HG03280 (cell line): ENCODE measurements around the gene CLEC11A.

Experiments
- ATAC-seq: cut with Tn5 transposase; IDR thresholded peaks from one replicate; pipeline ENCODE4 v1.9.1; 2021; ENCODE audit warnings: mild to moderate bottlenecking, moderate library complexity; ENCODE audit not compliant: unreplicated experiment

The CLEC11A gene, protein sequence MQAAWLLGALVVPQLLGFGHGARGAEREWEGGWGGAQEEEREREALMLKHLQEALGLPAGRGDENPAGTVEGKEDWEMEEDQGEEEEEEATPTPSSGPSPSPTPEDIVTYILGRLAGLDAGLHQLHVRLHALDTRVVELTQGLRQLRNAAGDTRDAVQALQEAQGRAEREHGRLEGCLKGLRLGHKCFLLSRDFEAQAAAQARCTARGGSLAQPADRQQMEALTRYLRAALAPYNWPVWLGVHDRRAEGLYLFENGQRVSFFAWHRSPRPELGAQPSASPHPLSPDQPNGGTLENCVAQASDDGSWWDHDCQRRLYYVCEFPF

DNA sequence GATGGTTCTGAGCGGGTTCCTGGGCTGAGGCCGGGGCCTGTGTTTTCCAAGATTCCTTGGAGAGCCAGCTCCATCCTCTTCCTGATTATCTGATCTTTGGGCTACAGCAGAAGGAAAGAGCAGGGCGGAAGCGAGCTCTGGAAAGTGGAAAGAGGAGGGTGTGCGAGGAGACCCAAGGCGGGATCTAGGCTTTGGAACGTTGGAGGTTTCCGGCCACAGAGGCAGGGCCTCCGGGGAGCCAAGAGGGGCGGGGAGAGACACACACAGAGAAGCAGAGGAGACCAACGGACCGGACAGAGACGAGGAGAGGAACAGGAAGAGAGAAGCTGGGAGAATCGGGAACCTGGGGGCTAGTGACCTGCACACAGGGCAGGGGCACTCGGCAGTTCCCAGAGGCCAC, at the start of gene CLEC11A:
CLEC11A (plus strand) TSS at position 296 of the 400 bp plus-strand sequence. CDS start 162 bp downstream, outside the sequence.
- no peak for ATAC-seq

- ATAC-seq: no peak
Observed at GRCh38 chr19:50676625-50677197, 46.5 kb upstream of the CLEC11A start.

GRCh38 chr19:50677636-50678035, 45.5 kb upstream of the CLEC11A start:
- no peak for ATAC-seq

- ATAC-seq: no peak
Observed at GRCh38 chr19:50678323-50678722, 44.8 kb upstream of the CLEC11A start.

- peak; percentile 85 for ATAC-seq
Observed at GRCh38 chr19:50679177-50680125, 43.7 kb upstream of the CLEC11A start.

DNA sequence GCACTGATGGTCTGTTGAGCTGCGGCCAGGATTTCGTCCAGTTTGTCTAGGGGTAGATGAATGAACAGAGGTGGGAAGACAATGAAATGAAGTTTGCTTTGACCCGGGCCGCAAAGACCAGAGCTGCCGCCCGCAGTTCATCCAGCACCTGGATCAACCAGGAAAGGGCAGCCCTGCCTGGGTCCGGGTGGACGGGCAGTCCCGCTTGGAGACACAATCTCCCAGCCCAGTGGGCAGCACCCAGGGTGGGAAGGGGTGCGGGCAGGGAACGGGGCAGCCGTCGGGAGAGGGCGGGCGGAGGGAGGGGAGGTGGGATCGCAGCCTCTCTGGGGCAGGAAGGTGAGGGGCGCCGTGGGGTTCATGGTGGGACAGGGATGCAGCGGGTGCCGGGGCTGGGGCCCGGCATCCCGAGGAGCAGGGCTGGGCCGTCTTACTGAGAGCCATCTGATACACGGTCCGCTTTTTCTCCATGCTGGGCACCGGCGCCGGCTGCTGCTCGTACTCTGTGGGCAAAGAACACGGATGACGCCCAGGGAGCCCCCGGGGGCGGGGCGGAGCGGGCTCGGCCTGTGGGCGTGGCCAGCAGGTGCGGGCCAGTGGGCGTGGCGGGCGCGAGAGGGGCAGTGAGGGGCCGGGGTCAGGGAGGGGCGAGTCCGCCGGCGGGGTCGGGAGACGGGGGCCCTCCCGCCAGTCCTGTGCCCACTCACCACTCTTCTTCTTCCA, 36.7 kb upstream of the CLEC11A start:
- no peak for ATAC-seq

DNA sequence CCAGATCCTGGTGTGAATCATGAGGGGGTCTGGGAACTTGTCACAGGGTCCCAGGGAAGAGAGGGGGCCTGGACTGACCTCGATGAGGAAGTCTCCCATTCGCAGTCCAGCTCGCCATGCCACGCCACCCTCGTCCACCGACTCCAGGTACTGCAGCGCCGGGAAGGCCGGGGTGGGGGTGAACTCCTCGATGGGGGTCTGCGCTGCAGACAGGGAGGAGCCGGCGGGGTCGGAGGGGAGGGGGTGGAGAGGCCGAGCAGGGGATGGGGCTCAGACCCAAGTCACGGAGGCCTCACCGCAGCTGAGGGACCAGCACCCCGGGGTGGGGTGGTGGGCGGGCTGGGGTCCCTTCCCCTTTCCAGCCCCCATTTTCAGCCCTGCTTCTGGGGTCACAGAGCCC, 34.4 kb upstream of the CLEC11A start:
- no peak for ATAC-seq

- ATAC-seq: no peak
Observed at GRCh38 chr19:50690439-50690838, 32.7 kb upstream of the CLEC11A start.

- no peak for ATAC-seq
Observed at GRCh38 chr19:50693064-50693975, 29.8 kb upstream of the CLEC11A start.

- ATAC-seq: no peak
Observed at GRCh38 chr19:50694815-50695145, 28.4 kb upstream of the CLEC11A start.

- ATAC-seq: no peak
Observed at GRCh38 chr19:50695251-50696093, 27.7 kb upstream of the CLEC11A start.

GRCh38 chr19:50696094-50696483, 27.1 kb upstream of the CLEC11A start:
- ATAC-seq: no peak

DNA sequence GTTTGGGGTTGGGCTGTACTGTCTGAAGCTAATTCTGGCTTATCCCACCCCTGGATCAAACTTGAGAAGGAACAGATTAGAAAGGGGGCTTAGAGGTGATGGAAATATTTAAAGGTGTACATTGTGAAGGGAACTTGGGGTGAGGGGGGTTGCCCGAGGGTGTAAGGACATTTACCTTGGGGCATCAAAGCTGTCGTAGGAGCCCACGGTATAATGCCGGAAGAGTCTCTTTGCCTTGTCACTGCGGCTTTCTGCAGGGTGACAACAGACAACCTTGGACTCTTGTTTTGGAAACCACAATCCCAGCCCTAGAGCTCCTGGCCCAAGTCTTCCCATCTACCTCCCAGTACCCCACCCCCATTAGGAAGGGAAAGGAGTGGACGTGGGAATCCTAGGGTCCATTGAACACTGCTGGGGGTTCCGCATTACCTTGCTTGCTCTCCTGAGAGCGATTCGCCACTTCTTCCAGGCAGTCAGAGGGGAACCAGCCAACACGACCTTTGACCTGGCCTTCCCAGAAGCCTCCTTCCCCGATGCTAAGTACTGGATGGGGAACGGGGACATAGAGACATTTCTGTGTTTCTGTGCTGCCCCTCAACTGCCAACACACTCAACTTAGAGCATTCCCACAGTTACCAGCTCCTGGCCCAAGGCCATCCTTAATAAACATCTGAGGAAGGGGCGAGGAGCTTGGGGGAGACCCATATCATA, 25.6 kb upstream of the CLEC11A start:
- ATAC-seq: no peak

DNA sequence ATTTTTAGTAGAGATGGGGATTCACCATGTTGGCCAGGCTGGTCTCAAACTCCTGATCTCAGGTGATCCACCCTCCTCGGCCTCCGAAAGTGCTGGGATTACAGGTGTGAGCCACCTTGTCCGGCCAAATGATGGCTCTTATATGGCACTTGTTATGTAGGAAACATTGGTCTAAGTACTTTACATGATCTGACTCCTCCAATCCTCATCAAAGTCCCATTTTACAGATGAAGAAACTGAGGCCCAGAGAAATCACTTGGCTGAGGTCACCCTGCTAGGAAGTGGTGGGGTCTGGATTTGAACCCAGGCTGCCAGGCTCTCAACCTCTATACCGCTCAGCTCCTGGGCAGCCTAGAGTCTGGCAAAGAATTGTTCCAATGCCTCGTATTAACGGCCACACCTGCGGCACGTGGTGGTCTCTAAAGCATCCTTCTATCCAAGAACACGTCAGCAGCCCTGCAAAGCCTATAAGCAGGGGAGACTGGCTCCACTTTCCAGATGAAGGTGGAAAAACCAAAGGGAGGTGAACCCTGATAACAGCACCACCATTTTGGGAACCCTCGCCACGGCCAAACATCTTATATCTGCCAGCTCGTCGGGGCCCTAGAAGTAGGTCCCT, 21.7 kb upstream of the CLEC11A start:
- ATAC-seq: no peak

GRCh38 chr19:50702158-50702870, 20.9 kb upstream of the CLEC11A start:
- ATAC-seq: no peak

GRCh38 chr19:50702871-50703829, 20.0 kb upstream of the CLEC11A start:
- ATAC-seq: no peak
